Caco-2 (cell line): Measurements from ENCODE around the gene STEAP2. TPM values are rescaled to one million over a fixed set of nuclear protein-coding genes. Genes with fewer than 3 reads are reported as not detected.

Experiments
- BruUV-seq: library from RNA; stranded (reverse); fragments of 400-500 nt; replicated peaks from 2 replicates; lab custom pipeline; 2021; lab: Mats Ljungman, UMichigan
- CTCF ChIA-PET: fragments of 300-600 bp; sonication (Branson Sonifier 250); formaldehyde crosslinking; loops from one replicate; lab custom pipeline; 2022; ENCODE audit warnings: antibody characterized with exemption; lab: Charles Lee
- POLR2A ChIA-PET: fragments of 300-600 bp; sonication (Branson Sonifier 250); formaldehyde crosslinking; loops from one replicate; lab custom pipeline; 2022; ENCODE audit warnings: antibody characterized with exemption; lab: Charles Lee
- DNase-seq, 2 experiments: peaks; one replicate each; pipeline versions ENCODE4 v3.0.0 to v3.0.0-alpha.2; 2020 to 2022
- H3K27me3 ChIP-seq: replicated peaks from 2 replicates; pipeline ENCODE4 v1.6.0; 2011; ENCODE audit warnings: low read length; ENCODE audit not compliant: control insufficient read depth, insufficient read depth
- H3K36me3 ChIP-seq: 2 replicates; pipeline ENCODE4 v1.5.1; 2011; ENCODE audit warnings: low read length; ENCODE audit not compliant: control insufficient read depth, insufficient read depth
- H3K4me1 ChIP-seq: fragments of 250-450 bp; sonication (Bioruptor Pico); 2 replicates; pipeline ENCODE4 v1.5.1; 2020; ENCODE audit warnings: mild to moderate bottlenecking
- H3K4me3 ChIP-seq: 2 replicates; pipeline ENCODE4 v1.5.1; 2011; ENCODE audit warnings: low read depth, mild to moderate bottlenecking, control low read depth, low read length
- H3K9me3 ChIP-seq: fragments of 250-450 bp; sonication (Bioruptor Pico); 2 replicates; pipeline ENCODE4 v1.5.1; 2020; ENCODE audit warnings: mild to moderate bottlenecking, moderate library complexity
- H3K27ac Mint-ChIP-seq: one replicate; pipeline ENCODE4 v1.8.0; 2022; ENCODE audit warnings: mixed read lengths; ENCODE audit not compliant: unreplicated experiment
- H3K27me3 Mint-ChIP-seq: one replicate; pipeline ENCODE4 v1.8.0; 2022; ENCODE audit warnings: mixed read lengths; ENCODE audit not compliant: insufficient read depth, unreplicated experiment
- H3K36me3 Mint-ChIP-seq: one replicate; pipeline ENCODE4 v1.8.0; 2022; ENCODE audit warnings: mild to moderate bottlenecking, mixed read lengths; ENCODE audit not compliant: insufficient read depth, unreplicated experiment
- H3K4me1 Mint-ChIP-seq: one replicate; pipeline ENCODE4 v1.8.0; 2022; ENCODE audit warnings: low read depth, mixed read lengths; ENCODE audit not compliant: unreplicated experiment
- H3K4me3 Mint-ChIP-seq: one replicate; pipeline ENCODE4 v1.8.0; 2022; ENCODE audit warnings: mild to moderate bottlenecking, moderate library complexity, mixed read lengths; ENCODE audit not compliant: unreplicated experiment
- H3K9me3 Mint-ChIP-seq: one replicate; pipeline ENCODE4 v1.8.0; 2022; ENCODE audit warnings: mixed read lengths; ENCODE audit not compliant: unreplicated experiment
- intact Hi-C: fragments of 100-400 bp; cut with micrococcal nuclease; formaldehyde crosslinking; loops from one replicate; pipeline ENCODE4 v1.10.0; 2022; ENCODE audit not compliant: unreplicated experiment
- total RNA-seq: library from RNA; stranded (reverse); gene quantifications from 2 replicates; pipeline ENCODE4 v1.2.3, GENCODE V29; 2022
- TF ChIP-seq, protein P1 (sequence below), 2 experiments: fragments of 200-600 bp in 1 of 2; IDR thresholded peaks; 1 replicate in 1 of 2; 2 replicates in 1 of 2; pipeline versions ENCODE4 v1.5.1 to v1.8.0; 2011 to 2022; ENCODE audit warnings: antibody characterized with exemption in 1 of 2, control low read depth in 1 of 2, inconsistent platforms in 1 of 2, low read depth in 1 of 2, low read length in 1 of 2, mild to moderate bottlenecking in 1 of 2, moderate library complexity in 1 of 2; ENCODE audit not compliant: insufficient read depth in 1 of 2, severe bottlenecking in 1 of 2, unreplicated experiment in 1 of 2

The STEAP2 gene
- total RNA-seq, 1 experiment from 2014 or later = 13.5 TPM

DNA sequence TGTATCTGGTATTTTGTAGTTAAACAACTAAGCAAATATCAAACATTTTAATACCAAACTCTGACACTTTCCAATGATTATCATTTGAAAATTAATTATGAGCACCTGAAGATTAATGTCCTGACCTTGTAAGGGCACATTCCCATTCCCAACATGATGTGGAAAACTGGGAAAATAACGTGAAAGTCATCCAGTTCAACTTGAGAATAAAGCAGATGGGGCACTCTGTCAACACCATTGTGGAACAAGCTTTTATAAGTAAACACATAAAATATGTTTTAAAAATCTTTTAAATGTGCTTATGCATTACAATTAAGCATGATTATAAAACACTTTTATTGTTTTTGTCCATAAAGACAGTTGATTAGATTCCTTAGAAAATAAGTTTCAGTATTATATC, 14.1 kb downstream of the STEAP2 start:
- CTCF ChIA-PET = no interaction called here

DNA sequence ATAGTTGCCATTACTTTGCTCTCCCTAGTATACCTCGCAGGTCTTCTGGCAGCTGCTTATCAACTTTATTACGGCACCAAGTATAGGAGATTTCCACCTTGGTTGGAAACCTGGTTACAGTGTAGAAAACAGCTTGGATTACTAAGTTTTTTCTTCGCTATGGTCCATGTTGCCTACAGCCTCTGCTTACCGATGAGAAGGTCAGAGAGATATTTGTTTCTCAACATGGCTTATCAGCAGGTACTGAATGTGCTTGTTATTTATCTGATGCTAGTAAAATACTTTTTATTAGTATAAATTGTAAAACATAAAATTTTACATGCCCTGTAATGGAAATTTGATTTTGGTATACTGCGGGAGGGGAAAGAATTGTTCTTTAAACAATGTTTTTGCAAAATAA, 15.7 kb downstream of the STEAP2 start:
- H3K4me1 Mint-ChIP-seq = peaks cover 7% of the 10 kb centered on the region
- no peaks in the 10 kb centered on the region for H3K27me3 ChIP-seq
- no peaks in the 10 kb centered on the region for H3K9me3 Mint-ChIP-seq
- ChIA-PET CTCF (no interaction called here), POLR2A (no interaction called here)
- no TSS peak for BruUV-seq
- H3K27me3 Mint-ChIP-seq = no peaks in the 10 kb centered on the region
- DNase-seq = no peak
- no peak overlapping the region for H3K4me3 ChIP-seq
- H3K36me3 Mint-ChIP-seq = no peaks in the 10 kb centered on the region
- no peaks in the 10 kb centered on the region for H3K9me3 ChIP-seq
- H3K4me3 Mint-ChIP-seq = no peak overlapping the region
- intact Hi-C loops = no loop called here
- H3K36me3 ChIP-seq = no peaks in the 10 kb centered on the region
- H3K4me1 ChIP-seq = peaks cover 16% of the 10 kb centered on the region
- no peak overlapping the region for H3K27ac Mint-ChIP-seq
- TF ChIP-seq, protein P1, sequence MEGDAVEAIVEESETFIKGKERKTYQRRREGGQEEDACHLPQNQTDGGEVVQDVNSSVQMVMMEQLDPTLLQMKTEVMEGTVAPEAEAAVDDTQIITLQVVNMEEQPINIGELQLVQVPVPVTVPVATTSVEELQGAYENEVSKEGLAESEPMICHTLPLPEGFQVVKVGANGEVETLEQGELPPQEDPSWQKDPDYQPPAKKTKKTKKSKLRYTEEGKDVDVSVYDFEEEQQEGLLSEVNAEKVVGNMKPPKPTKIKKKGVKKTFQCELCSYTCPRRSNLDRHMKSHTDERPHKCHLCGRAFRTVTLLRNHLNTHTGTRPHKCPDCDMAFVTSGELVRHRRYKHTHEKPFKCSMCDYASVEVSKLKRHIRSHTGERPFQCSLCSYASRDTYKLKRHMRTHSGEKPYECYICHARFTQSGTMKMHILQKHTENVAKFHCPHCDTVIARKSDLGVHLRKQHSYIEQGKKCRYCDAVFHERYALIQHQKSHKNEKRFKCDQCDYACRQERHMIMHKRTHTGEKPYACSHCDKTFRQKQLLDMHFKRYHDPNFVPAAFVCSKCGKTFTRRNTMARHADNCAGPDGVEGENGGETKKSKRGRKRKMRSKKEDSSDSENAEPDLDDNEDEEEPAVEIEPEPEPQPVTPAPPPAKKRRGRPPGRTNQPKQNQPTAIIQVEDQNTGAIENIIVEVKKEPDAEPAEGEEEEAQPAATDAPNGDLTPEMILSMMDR (IDR thresholded peaks at IDR 0.05; ENCODE audit: insufficient read depth in 1 of 2, low read depth in 1 of 2, low read length in 1 of 2, severe bottlenecking in 1 of 2, unreplicated experiment in 1 of 2) = no peak

More for the DNA sequence above, 14.1 kb downstream of the STEAP2 start:
- intact Hi-C loops = no loop called here
- no peak overlapping the region for H3K4me3 Mint-ChIP-seq
- peaks cover 16% of the 10 kb centered on the region for H3K4me1 ChIP-seq
- H3K27me3 Mint-ChIP-seq = no peaks in the 10 kb centered on the region
- peaks cover 7% of the 10 kb centered on the region for H3K4me1 Mint-ChIP-seq
- 0 out of 2 replicates have a peak, but pooled peaks cover under 1% of the 10 kb centered on the region for H3K9me3 ChIP-seq
- POLR2A ChIA-PET = no interaction called here
- H3K27me3 ChIP-seq = no peaks in the 10 kb centered on the region
- H3K36me3 Mint-ChIP-seq = no peaks in the 10 kb centered on the region
- no peak for DNase-seq
- no TSS peak for BruUV-seq
- TF ChIP-seq, protein P1 (IDR thresholded peaks at IDR 0.05; ENCODE audit: insufficient read depth in 1 of 2, low read depth in 1 of 2, low read length in 1 of 2, severe bottlenecking in 1 of 2, unreplicated experiment in 1 of 2) = no peak
- H3K27ac Mint-ChIP-seq = no peak overlapping the region
- H3K36me3 ChIP-seq = no peaks in the 10 kb centered on the region
- no peak overlapping the region for H3K4me3 ChIP-seq
- H3K9me3 Mint-ChIP-seq = no peaks in the 10 kb centered on the region

DNA sequence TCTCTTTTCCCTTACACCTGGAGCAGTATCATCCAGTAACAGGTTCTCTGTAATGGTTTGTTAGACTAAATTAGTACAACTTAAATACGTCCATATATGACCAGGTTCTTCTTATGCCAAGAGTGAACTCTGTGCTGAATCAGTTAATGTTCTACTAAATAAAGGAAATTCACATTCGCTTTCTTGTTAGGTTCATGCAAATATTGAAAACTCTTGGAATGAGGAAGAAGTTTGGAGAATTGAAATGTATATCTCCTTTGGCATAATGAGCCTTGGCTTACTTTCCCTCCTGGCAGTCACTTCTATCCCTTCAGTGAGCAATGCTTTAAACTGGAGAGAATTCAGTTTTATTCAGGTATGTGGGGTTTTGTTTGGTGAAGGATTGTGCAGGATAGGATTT, 18.1 kb downstream of the STEAP2 start:
- Mint-ChIP-seq H3K27ac (peak overlapping the region; percentile 38), H3K27me3 (no peaks in the 10 kb centered on the region), H3K4me1 (peaks cover 7% of the 10 kb centered on the region), H3K36me3 (no peaks in the 10 kb centered on the region), H3K9me3 (no peaks in the 10 kb centered on the region), H3K4me3 (no peak overlapping the region)
- POLR2A ChIA-PET = no interaction called here
- BruUV-seq = no TSS peak
- CTCF ChIA-PET = no interaction called here
- no peaks in the 10 kb centered on the region for H3K9me3 ChIP-seq
- no peak overlapping the region for H3K4me3 ChIP-seq
- intact Hi-C loops = no loop called here
- no peaks in the 10 kb centered on the region for H3K36me3 ChIP-seq
- H3K27me3 ChIP-seq = no peaks in the 10 kb centered on the region
- DNase-seq = no peak
- TF ChIP-seq, protein P1 (IDR thresholded peaks at IDR 0.05; ENCODE audit: insufficient read depth in 1 of 2, low read depth in 1 of 2, low read length in 1 of 2, severe bottlenecking in 1 of 2, unreplicated experiment in 1 of 2) = no peak
- peaks cover 10% of the 10 kb centered on the region for H3K4me1 ChIP-seq
